Uterus (tissue), 2 donors: ENCODE data around the gene SGPL1.

Experiments
- POLR2A ChIP-seq, 2 donors: fragments of 450-650 bp; IDR thresholded peaks; one replicate each; pipeline ENCODE4 v1.6.1; 2016; ENCODE audit warnings: antibody characterized with exemption in 2 of 2, mild to moderate bottlenecking in 1 of 2, moderate library complexity in 1 of 2
- TF ChIP-seq, protein P1 (sequence below), 4 experiments: fragments of 200-600 bp in 2 of 4; fragments of 450-650 bp in 2 of 4; sonication (generic) in 2 of 4; IDR thresholded peaks; one replicate each; pipeline ENCODE4 v1.5.1; 2016 to 2019; ENCODE audit warnings: antibody characterized with exemption in 4 of 4, mild to moderate bottlenecking in 2 of 4, moderate library complexity in 1 of 4

DNA sequence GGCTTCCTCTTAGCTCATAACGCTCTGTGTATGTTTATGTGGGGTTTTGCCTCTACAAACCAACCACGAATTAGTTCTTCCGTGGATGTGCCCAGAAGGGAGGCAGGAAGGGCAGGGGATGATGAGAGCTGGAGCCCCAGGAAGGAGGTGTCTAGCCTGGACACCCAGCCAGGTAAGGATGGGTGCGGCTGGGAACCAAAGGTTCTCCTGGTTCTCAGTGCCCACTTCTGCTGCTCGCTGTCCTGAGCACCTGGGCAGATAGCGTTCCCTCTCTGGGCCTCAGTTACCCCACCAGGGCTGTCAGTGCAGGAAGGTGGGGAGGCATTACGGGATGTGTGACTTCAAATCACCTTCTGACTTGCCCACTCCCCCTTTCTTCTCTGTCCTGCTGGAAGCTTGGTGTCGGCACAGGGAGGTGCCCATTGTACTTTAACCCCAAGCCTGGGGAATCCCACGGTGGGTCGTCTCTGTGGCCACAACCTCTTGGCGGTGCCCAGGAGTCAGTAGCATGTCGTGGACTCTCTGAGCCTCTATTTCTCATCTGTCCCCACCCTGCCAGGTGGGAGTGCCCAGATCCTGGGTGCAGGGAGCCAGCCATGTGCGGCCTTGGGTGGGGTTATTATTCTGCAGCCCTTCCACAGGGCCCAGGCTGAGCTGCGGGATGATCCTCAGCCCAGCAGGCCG lies 91.3 kb downstream of the SGPL1 start:
- TF ChIP-seq, protein P1, sequence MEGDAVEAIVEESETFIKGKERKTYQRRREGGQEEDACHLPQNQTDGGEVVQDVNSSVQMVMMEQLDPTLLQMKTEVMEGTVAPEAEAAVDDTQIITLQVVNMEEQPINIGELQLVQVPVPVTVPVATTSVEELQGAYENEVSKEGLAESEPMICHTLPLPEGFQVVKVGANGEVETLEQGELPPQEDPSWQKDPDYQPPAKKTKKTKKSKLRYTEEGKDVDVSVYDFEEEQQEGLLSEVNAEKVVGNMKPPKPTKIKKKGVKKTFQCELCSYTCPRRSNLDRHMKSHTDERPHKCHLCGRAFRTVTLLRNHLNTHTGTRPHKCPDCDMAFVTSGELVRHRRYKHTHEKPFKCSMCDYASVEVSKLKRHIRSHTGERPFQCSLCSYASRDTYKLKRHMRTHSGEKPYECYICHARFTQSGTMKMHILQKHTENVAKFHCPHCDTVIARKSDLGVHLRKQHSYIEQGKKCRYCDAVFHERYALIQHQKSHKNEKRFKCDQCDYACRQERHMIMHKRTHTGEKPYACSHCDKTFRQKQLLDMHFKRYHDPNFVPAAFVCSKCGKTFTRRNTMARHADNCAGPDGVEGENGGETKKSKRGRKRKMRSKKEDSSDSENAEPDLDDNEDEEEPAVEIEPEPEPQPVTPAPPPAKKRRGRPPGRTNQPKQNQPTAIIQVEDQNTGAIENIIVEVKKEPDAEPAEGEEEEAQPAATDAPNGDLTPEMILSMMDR (IDR thresholded peaks at IDR 0.05): no peak
- no peak for TF ChIP-seq POLR2A (IDR thresholded peaks at IDR 0.05)
